ENCODE data around the gene PHC2.

DNA sequence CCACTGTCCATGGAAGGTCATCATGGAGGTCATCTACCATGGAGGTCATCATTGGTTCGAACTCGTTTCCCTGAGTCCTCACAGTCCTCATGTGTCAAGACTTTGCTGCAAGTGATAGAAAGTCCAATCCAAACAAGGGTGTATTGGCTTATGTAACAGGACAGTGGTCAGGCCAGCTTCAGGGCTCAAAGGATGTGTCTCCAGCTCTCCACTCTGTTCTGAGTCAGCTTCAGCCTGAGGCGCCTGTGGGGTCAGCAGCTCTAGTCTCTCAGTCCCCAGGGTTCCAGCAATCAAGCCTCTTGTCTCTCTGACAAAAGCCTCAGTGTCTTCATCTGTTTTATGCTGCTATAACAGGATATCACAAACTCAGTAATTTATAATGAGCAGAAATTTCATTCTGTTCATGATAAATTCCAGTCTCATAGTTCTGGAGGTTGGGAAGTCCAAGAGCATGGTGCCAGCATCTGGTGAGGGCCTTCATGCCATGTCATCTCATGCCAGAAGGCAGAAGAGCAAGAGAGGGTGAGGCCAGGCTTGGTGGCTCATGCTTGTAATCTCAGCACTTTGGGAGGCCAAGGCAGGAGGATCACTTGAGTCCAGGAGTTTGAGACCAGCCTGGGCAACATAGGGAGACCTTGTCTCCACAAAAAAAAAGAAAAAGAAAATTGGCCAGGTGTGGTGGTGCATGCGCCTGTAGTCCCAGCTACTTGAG, 129.5 kb downstream of the PHC2 start:
- TF ChIP-seq REST (IDR thresholded peaks at IDR 0.05; ENCODE audit: low read depth), result no peak
- TF ChIP-seq EP300 (IDR thresholded peaks at IDR 0.05; ENCODE audit: borderline replicate concordance), result no peak
- TF ChIP-seq TEAD4 (IDR thresholded peaks at IDR 0.05), result no peak
- TF ChIP-seq MAX (IDR thresholded peaks at IDR 0.05), result no peak
- no peak for TF ChIP-seq YY1 (IDR thresholded peaks at IDR 0.05; ENCODE audit: low read depth)
- TF ChIP-seq CREB1 (IDR thresholded peaks at IDR 0.05; ENCODE audit: low read depth), result no peak
- no peak for TF ChIP-seq EGR1 (IDR thresholded peaks at IDR 0.05)
- no peak for TF ChIP-seq CEBPB (IDR thresholded peaks at IDR 0.05)
- TF ChIP-seq FOXM1 (IDR thresholded peaks at IDR 0.05; ENCODE audit: borderline replicate concordance, low read depth), result no peak
- no peak for TF ChIP-seq NFIC (IDR thresholded peaks at IDR 0.05)
- TF ChIP-seq USF1 (IDR thresholded peaks at IDR 0.05), result no peak
- TF ChIP-seq TCF12 (IDR thresholded peaks at IDR 0.05; ENCODE audit: low read depth), result no peak
